Activated CD8-positive, alpha-beta memory T cell treated with anti-CD3 and anti-CD28 coated beads for 24 hours (primary cell): ENCODE results near the gene GINS1.

Experiments
- DNase-seq: peaks from one replicate; pipeline ENCODE4 v3.0.0-alpha.2; 2020

Gene GINS1

DNA sequence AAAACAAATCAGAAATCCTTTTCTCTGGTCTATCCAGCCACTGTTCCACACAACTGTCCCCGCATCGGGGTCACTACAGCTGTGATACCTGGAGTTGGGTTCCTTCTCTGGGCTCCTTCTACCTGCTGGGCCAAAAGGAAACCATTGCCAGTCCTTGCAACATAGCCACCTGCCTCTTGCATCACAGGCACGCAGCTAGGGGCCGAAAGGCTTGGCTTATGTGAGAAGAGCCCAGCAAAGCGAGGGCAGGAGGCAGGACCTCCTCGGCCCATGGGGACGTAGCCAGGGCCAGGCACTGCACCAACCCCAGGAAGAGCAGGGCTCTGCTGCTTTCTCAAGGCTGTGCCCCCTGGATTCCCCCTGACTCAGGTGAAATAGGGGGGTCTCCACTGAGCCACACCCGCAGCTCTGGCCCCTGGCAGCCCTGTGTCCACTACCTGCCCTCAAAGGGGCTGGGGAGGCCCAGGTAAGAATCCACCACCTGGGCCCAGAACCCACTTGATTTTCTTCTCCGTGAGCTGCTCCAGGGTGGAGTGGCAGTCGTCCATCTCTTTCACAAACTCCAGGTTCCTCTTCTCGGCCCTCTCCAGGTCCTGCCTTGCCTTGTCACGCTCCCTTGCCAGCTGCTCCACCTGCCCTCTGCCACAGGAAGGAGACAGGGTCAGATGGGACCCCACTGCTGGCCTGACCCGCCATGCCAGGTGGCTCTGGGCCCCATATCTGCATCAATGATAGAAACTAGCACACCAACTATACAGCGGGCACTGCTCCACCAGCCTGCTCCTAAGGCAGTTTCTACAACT lies 88.9 kb downstream of the GINS1 start:
- no peak for DNase-seq

DNA sequence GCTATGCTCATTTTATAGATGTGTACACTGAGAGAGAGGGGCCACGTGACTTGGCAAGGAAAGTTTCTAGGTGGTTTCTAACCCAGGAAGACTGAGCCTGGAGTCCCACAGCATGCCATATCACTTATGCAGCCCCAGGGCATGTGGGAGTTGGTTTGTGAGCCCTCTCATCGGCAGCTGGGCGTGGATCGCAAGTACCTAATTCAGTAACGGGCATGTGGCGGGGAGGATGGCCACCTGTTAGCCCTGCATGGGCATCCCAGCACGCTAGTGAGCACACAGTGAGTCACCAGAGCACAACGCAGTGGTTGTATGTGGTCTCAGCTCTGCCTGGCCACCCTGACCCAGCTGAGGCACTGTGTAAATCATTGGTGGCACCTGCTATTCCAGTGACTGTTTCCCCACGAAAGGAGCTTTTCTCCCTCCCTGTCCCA lies 89.5 kb downstream of the GINS1 start:
- DNase-seq, result no peak

GRCh38 chr20:25497586-25498279 lies 90.3 kb downstream of the GINS1 start:
- no peak for DNase-seq
